SK-N-SH treated with all-trans-retinoic acid at 6 μM for 48 hours (cell line): ENCODE data around the gene KIFC3.

ENCODE experiments used
- ATAC-seq: fragments of 200-7000 bp; cut with Tn5 transposase; 3 replicates; pipeline ENCODE4 v1.9.1; 2020; ENCODE audit warnings: mild to moderate bottlenecking, moderate library complexity
- ARNTL ChIP-seq: fragments of 450-650 bp; formaldehyde crosslinking; IDR thresholded peaks from 2 replicates; pipeline ENCODE4 v1.5.0; 2020; ENCODE audit warnings: low read depth, mild to moderate bottlenecking, moderate library complexity, borderline replicate concordance
- BACH2 ChIP-seq: fragments of 250-450 bp; sonication (Bioruptor Pico); IDR thresholded peaks from 2 replicates; pipeline ENCODE4 v1.9.0; 2021; ENCODE audit warnings: mild to moderate bottlenecking, borderline replicate concordance
- CSDC2 ChIP-seq: fragments of 250-450 bp; sonication (Bioruptor Pico); IDR thresholded peaks from 2 replicates; pipeline ENCODE4 v1.5.0; 2020; ENCODE audit warnings: mild to moderate bottlenecking, moderate library complexity
- CSRNP3 ChIP-seq: fragments of 250-450 bp; sonication (Bioruptor Pico); IDR thresholded peaks from 2 replicates; pipeline ENCODE4 v1.5.1; 2021; ENCODE audit warnings: mild to moderate bottlenecking, moderate library complexity
- ESRRG ChIP-seq: fragments of 250-450 bp; sonication (Bioruptor Pico); IDR thresholded peaks from 2 replicates; pipeline ENCODE4 v1.6.1; 2021; ENCODE audit warnings: mild to moderate bottlenecking
- GLIS3 ChIP-seq: fragments of 250-450 bp; sonication (Bioruptor Pico); IDR thresholded peaks from 2 replicates; pipeline ENCODE4 v1.5.0; 2020; ENCODE audit warnings: mild to moderate bottlenecking, moderate library complexity
- ISL1 ChIP-seq: fragments of 250-450 bp; sonication (Bioruptor Pico); IDR thresholded peaks from 2 replicates; pipeline ENCODE4 v2.1.2; 2022; ENCODE audit warnings: mild to moderate bottlenecking, moderate library complexity
- PATZ1 ChIP-seq: fragments of 250-450 bp; sonication (Bioruptor Pico); IDR thresholded peaks from 2 replicates; pipeline ENCODE4 v1.8.0; 2020; ENCODE audit warnings: mild to moderate bottlenecking, moderate library complexity, borderline replicate concordance
- POU6F1 ChIP-seq: fragments of 250-450 bp; sonication (Bioruptor Pico); IDR thresholded peaks from 2 replicates; pipeline ENCODE4 v1.8.0; 2021; ENCODE audit warnings: low read depth, mild to moderate bottlenecking, moderate library complexity, borderline replicate concordance
- RARB ChIP-seq: fragments of 250-450 bp; sonication (Bioruptor Pico); IDR thresholded peaks from 2 replicates; pipeline ENCODE4 v1.8.0; 2021; ENCODE audit warnings: mild to moderate bottlenecking, moderate library complexity
- SNAI2 ChIP-seq: fragments of 250-450 bp; sonication (Bioruptor Pico); IDR thresholded peaks from 2 replicates; pipeline ENCODE4 v1.5.0; 2020; ENCODE audit warnings: mild to moderate bottlenecking, moderate library complexity
- TCF4 ChIP-seq: fragments of 250-450 bp; sonication (Bioruptor Pico); IDR thresholded peaks from 2 replicates; pipeline ENCODE4 v1.8.0; 2021; ENCODE audit warnings: mild to moderate bottlenecking, moderate library complexity, borderline replicate concordance
- TOX ChIP-seq: fragments of 250-450 bp; sonication (Bioruptor Pico); IDR thresholded peaks from 2 replicates; pipeline ENCODE4 v1.8.0; 2021; ENCODE audit warnings: mild to moderate bottlenecking, moderate library complexity, borderline replicate concordance
- TSHZ2 ChIP-seq: fragments of 250-450 bp; sonication (Bioruptor Pico); IDR thresholded peaks from 2 replicates; pipeline ENCODE4 v1.5.0; 2020; ENCODE audit warnings: mild to moderate bottlenecking, moderate library complexity
- ZC3H10 ChIP-seq: fragments of 250-450 bp; sonication (Bioruptor Pico); IDR thresholded peaks from 2 replicates; pipeline ENCODE4 v1.5.1; 2021; ENCODE audit warnings: mild to moderate bottlenecking, moderate library complexity
- ZFP3 ChIP-seq: fragments of 250-450 bp; sonication (Bioruptor Pico); IDR thresholded peaks from 2 replicates; pipeline ENCODE4 v1.5.0; 2020; ENCODE audit warnings: mild to moderate bottlenecking, moderate library complexity
- ZFP30 ChIP-seq: fragments of 450-650 bp; formaldehyde crosslinking; IDR thresholded peaks from 2 replicates; pipeline ENCODE4 v1.5.0; 2022; ENCODE audit warnings: mild to moderate bottlenecking, moderate library complexity
- ZNF8 ChIP-seq: fragments of 450-650 bp; formaldehyde crosslinking; IDR thresholded peaks from 2 replicates; pipeline ENCODE4 v1.5.0; 2020; ENCODE audit warnings: mild to moderate bottlenecking, moderate library complexity

The KIFC3 gene

GRCh38 chr16:57810197-57811031, 8.1 kb upstream of the KIFC3 start:
- TF ChIP-seq POU6F1 (CRISPR knock-in tag): no peak
- no peak for TF ChIP-seq BACH2
- no peak for TF ChIP-seq ISL1 (CRISPR knock-in tag)
- no peak for TF ChIP-seq TOX (CRISPR knock-in tag)
- TF ChIP-seq, all 23 proteins: peak for 0
- ATAC-seq: peak; percentile 24; the same call in 2 of the 3 replicates

GRCh38 chr16:57809276-57810196, 7.2 kb upstream of the KIFC3 start:
- no peak for TF ChIP-seq PATZ1 (CRISPR knock-in tag)
- TF ChIP-seq BACH2: no peak
- TF ChIP-seq ZC3H10 (CRISPR knock-in tag): no peak
- TF ChIP-seq TSHZ2 (CRISPR knock-in tag): no peak
- TF ChIP-seq ESRRG (CRISPR knock-in tag): no peak
- no peak for TF ChIP-seq CSRNP3 (CRISPR knock-in tag)
- no peak for TF ChIP-seq GLIS3 (CRISPR knock-in tag)
- TF ChIP-seq ARNTL (CRISPR knock-in tag): no peak
- TF ChIP-seq ISL1 (CRISPR knock-in tag): no peak
- TF ChIP-seq RARB (CRISPR knock-in tag): no peak
- no peak for ATAC-seq

- no peak for ATAC-seq
- no peak for TF ChIP-seq ESRRG (CRISPR knock-in tag)
- TF ChIP-seq TCF4 (CRISPR knock-in tag): no peak
- no peak for TF ChIP-seq PATZ1 (CRISPR knock-in tag)
- no peak for TF ChIP-seq GLIS3 (CRISPR knock-in tag)
- no peak for TF ChIP-seq TSHZ2 (CRISPR knock-in tag)
- no peak for TF ChIP-seq ZFP30
- TF ChIP-seq CSDC2 (CRISPR knock-in tag): no peak
- TF ChIP-seq TOX (CRISPR knock-in tag): no peak
- TF ChIP-seq SNAI2 (CRISPR knock-in tag): no peak
- TF ChIP-seq ZFP3 (CRISPR knock-in tag): no peak
- TF ChIP-seq ZNF8 (CRISPR knock-in tag): no peak
- no peak for TF ChIP-seq ISL1 (CRISPR knock-in tag)
- no peak for TF ChIP-seq POU6F1 (CRISPR knock-in tag)
Observed at GRCh38 chr16:57808589-57809228, 6.4 kb upstream of the KIFC3 start.
